Skeletal muscle tissue (tissue), 4 donors: ENCODE measurements around the gene ZFP64. TPM values are rescaled to one million over a fixed set of nuclear protein-coding genes. Genes with fewer than 3 reads are reported as not detected.
"Not testable (repeated sequence)": the region's sequence is repeated elsewhere in the genome, so short reads cannot be mapped to it uniquely, and the experiment has no call there.

ENCODE experiments used
- H3K27ac ChIP-seq: one replicate; pipeline ENCODE4 v1.7.0; 2013; ENCODE audit warnings: mild to moderate bottlenecking, low read depth, low read length, inconsistent platforms
- H3K27me3 ChIP-seq, 3 donors: one replicate each; pipeline ENCODE4 v1.7.0; 2013; ENCODE audit warnings: low read length in 3 of 3; ENCODE audit not compliant: control insufficient read depth in 3 of 3, insufficient read depth in 3 of 3
- H3K36me3 ChIP-seq, 3 donors: one replicate each; pipeline ENCODE4 v1.7.0; 2013; ENCODE audit warnings: low read length in 3 of 3; ENCODE audit not compliant: control insufficient read depth in 3 of 3, insufficient read depth in 3 of 3
- H3K4me1 ChIP-seq, 3 donors: one replicate each; pipeline ENCODE4 v1.7.0; 2013; ENCODE audit warnings: low read length in 3 of 3, mild to moderate bottlenecking in 3 of 3; ENCODE audit not compliant: control insufficient read depth in 3 of 3, insufficient read depth in 3 of 3
- H3K4me3 ChIP-seq, 3 donors: one replicate each; pipeline ENCODE4 v1.7.0; 2013; ENCODE audit warnings: low read length in 3 of 3
- H3K9ac ChIP-seq, 3 donors: one replicate each; pipeline ENCODE4 v1.7.0; 2013; ENCODE audit warnings: low read length in 3 of 3, mild to moderate bottlenecking in 3 of 3, moderate library complexity in 2 of 3, low read depth in 1 of 3
- H3K9me3 ChIP-seq, 3 donors: one replicate each; pipeline ENCODE4 v1.7.0; 2013; ENCODE audit warnings: low read length in 3 of 3; ENCODE audit not compliant: control insufficient read depth in 3 of 3
- total RNA-seq: library from RNA; depleted of rRNA; stranded (reverse); fragments of >200 nt; gene quantifications from one replicate; pipeline ENCODE4 v1.2.3, GENCODE V29; 2014
- donor health status: Osteomylitis.

Gene ZFP64
- total RNA-seq, 1 donor from 2014 or later, result 14.1 TPM

GRCh38 chr20:52143277-52143676 is 48.3 kb downstream of the ZFP64 start:
- Histone ChIP-seq H3K27ac (no peak overlapping the region), H3K4me1 (no peaks in the 10 kb centered on the region), H3K9me3 (no peaks in the 10 kb centered on the region), H3K9ac (no peak overlapping the region), H3K4me3 (no peak overlapping the region), H3K27me3 (no peaks in the 10 kb centered on the region), H3K36me3 (no peaks in the 10 kb centered on the region)

GRCh38 chr20:52142757-52143156 is 48.8 kb downstream of the ZFP64 start:
- Histone ChIP-seq H3K27me3 (no peaks in the 10 kb centered on the region), H3K4me1 (no peaks in the 10 kb centered on the region), H3K27ac (no peak overlapping the region), H3K9ac (no peak overlapping the region), H3K9me3 (no peaks in the 10 kb centered on the region), H3K36me3 (no peaks in the 10 kb centered on the region), H3K4me3 (no peak overlapping the region)

GRCh38 chr20:52139986-52140385 is 51.6 kb downstream of the ZFP64 start:
- no peaks in the 10 kb centered on the region for H3K27me3 ChIP-seq
- H3K36me3 ChIP-seq, result no peaks in the 10 kb centered on the region
- H3K27ac ChIP-seq, result no peak overlapping the region
- H3K9me3 ChIP-seq, result no peaks in the 10 kb centered on the region
- no peaks in the 10 kb centered on the region for H3K4me1 ChIP-seq
- H3K9ac ChIP-seq, result no peak overlapping the region
- no peak overlapping the region for H3K4me3 ChIP-seq

- H3K36me3 ChIP-seq, result no peaks in the 10 kb centered on the region
- no peak overlapping the region for H3K27ac ChIP-seq
- H3K4me1 ChIP-seq, result no peaks in the 10 kb centered on the region
Observed at GRCh38 chr20:52137850-52138249, 53.7 kb downstream of the ZFP64 start.

GRCh38 chr20:52133714-52134113 is 57.9 kb downstream of the ZFP64 start:
- not testable (repeated sequence) for H3K27ac ChIP-seq, H3K4me3 ChIP-seq, H3K9me3 ChIP-seq, H3K9ac ChIP-seq, H3K36me3 ChIP-seq, H3K4me1 ChIP-seq, H3K27me3 ChIP-seq

More at GRCh38 chr20:52137850-52138249, 53.7 kb downstream of the ZFP64 start:
- Histone ChIP-seq H3K9me3 (no peaks in the 10 kb centered on the region), H3K4me3 (no peak overlapping the region), H3K9ac (no peak overlapping the region), H3K27me3 (no peaks in the 10 kb centered on the region)

GRCh38 chr20:52132337-52132736 is 59.2 kb downstream of the ZFP64 start:
- Histone ChIP-seq H3K27me3 (no peaks in the 10 kb centered on the region), H3K27ac (no peak overlapping the region), H3K4me1 (no peaks in the 10 kb centered on the region), H3K36me3 (no peaks in the 10 kb centered on the region), H3K4me3 (no peak overlapping the region), H3K9ac (no peak overlapping the region), H3K9me3 (no peaks in the 10 kb centered on the region)

GRCh38 chr20:52131048-52131643 is 60.4 kb downstream of the ZFP64 start:
- no peaks in the 10 kb centered on the region for H3K4me1 ChIP-seq
- H3K4me3 ChIP-seq, result no peak overlapping the region
- no peaks in the 10 kb centered on the region for H3K36me3 ChIP-seq
- no peak overlapping the region for H3K27ac ChIP-seq
- H3K9me3 ChIP-seq, result no peaks in the 10 kb centered on the region
- no peak overlapping the region for H3K9ac ChIP-seq
- no peaks in the 10 kb centered on the region for H3K27me3 ChIP-seq

- Histone ChIP-seq H3K4me1 (no peaks in the 10 kb centered on the region), H3K36me3 (no peaks in the 10 kb centered on the region), H3K9me3 (no peaks in the 10 kb centered on the region), H3K4me3 (no peak overlapping the region), H3K9ac (no peak overlapping the region), H3K27ac (no peak overlapping the region), H3K27me3 (no peaks in the 10 kb centered on the region)
Observed at GRCh38 chr20:52130406-52130805, 61.2 kb downstream of the ZFP64 start.

- Histone ChIP-seq H3K27me3 (no peaks in the 10 kb centered on the region), H3K4me3 (no peak overlapping the region), H3K4me1 (no peaks in the 10 kb centered on the region), H3K27ac (no peak overlapping the region), H3K9ac (no peak overlapping the region), H3K36me3 (no peaks in the 10 kb centered on the region), H3K9me3 (no peaks in the 10 kb centered on the region)
Observed at GRCh38 chr20:52129611-52130010, 62.0 kb downstream of the ZFP64 start.

GRCh38 chr20:52127309-52127708 is 64.3 kb downstream of the ZFP64 start:
- no peaks in the 10 kb centered on the region for H3K4me1 ChIP-seq
- no peak overlapping the region for H3K27ac ChIP-seq
- no peaks in the 10 kb centered on the region for H3K36me3 ChIP-seq
- H3K9ac ChIP-seq, result no peak overlapping the region
- H3K27me3 ChIP-seq, result no peaks in the 10 kb centered on the region
- no peaks in the 10 kb centered on the region for H3K9me3 ChIP-seq
- H3K4me3 ChIP-seq, result no peak overlapping the region
